Liver (tissue), 9 donors: ENCODE data around the gene IQSEC1. TPM values are rescaled to one million over a fixed set of nuclear protein-coding genes. Genes with fewer than 3 reads are reported as not detected.

ENCODE experiments used
- DNase-seq: peaks from one replicate; pipeline ENCODE4 v3.0.0-alpha.2; 2017; ENCODE audit warnings: low spot score
- H3K27ac ChIP-seq, 2 donors: one replicate each; pipeline ENCODE4 v1.7.0; 2013; ENCODE audit warnings: inconsistent platforms in 2 of 2, low read length in 2 of 2, control low read depth in 1 of 2, low read depth in 1 of 2, mild to moderate bottlenecking in 1 of 2
- H3K27me3 ChIP-seq, 4 donors: one replicate each; pipeline versions ENCODE4 v1.6.1 to v1.7.0; 2013; ENCODE audit warnings: low read length in 3 of 4, inconsistent platforms in 1 of 4, mild to moderate bottlenecking in 1 of 4, moderate library complexity in 1 of 4; ENCODE audit not compliant: control insufficient read depth in 4 of 4, insufficient read depth in 4 of 4
- H3K36me3 ChIP-seq, 4 donors: one replicate each; pipeline versions ENCODE4 v1.6.1 to v1.7.0; 2013; ENCODE audit warnings: low read length in 3 of 4, mild to moderate bottlenecking in 3 of 4, low read depth in 1 of 4, moderate library complexity in 1 of 4; ENCODE audit not compliant: control insufficient read depth in 4 of 4, insufficient read depth in 3 of 4
- H3K4me1 ChIP-seq, 4 donors: one replicate each; pipeline versions ENCODE4 v1.6.1 to v1.7.0; 2013; ENCODE audit warnings: low read length in 3 of 4, mild to moderate bottlenecking in 3 of 4, moderate library complexity in 1 of 4; ENCODE audit not compliant: control insufficient read depth in 4 of 4, insufficient read depth in 4 of 4
- H3K4me3 ChIP-seq, 3 donors: one replicate each; pipeline versions ENCODE4 v1.6.1 to v1.7.0; 2013; ENCODE audit warnings: low read length in 3 of 3, control low read depth in 1 of 3, low read depth in 1 of 3, mild to moderate bottlenecking in 1 of 3
- H3K9ac ChIP-seq, 2 donors: one replicate each; pipeline ENCODE4 v1.7.0; 2013; ENCODE audit warnings: low read length in 2 of 2, mild to moderate bottlenecking in 2 of 2, moderate library complexity in 2 of 2, control low read depth in 1 of 2, low read depth in 1 of 2
- H3K9me3 ChIP-seq, 4 donors: one replicate each; pipeline versions ENCODE4 v1.6.1 to v1.7.0; 2013; ENCODE audit warnings: low read length in 3 of 4; ENCODE audit not compliant: control insufficient read depth in 4 of 4
- ATF3 ChIP-seq: IDR thresholded peaks from 2 replicates; pipeline ENCODE4 v1.6.1; 2016; ENCODE audit warnings: antibody characterized with exemption
- EGR1 ChIP-seq, 2 donors: IDR thresholded peaks; 2 replicates each; pipeline ENCODE4 v1.6.1; 2016 to 2018; ENCODE audit warnings: antibody characterized with exemption in 2 of 2, low read depth in 2 of 2
- FOXA1 ChIP-seq: IDR thresholded peaks from 2 replicates; pipeline ENCODE4 v1.6.1; 2016; ENCODE audit warnings: antibody characterized with exemption
- FOXA2 ChIP-seq: IDR thresholded peaks from 2 replicates; pipeline ENCODE4 v1.6.1; 2016; ENCODE audit warnings: antibody characterized with exemption
- GABPA ChIP-seq, 2 donors: IDR thresholded peaks in 1 of 2; conservative IDR thresholded peaks in 1 of 2; 2 replicates each; pipeline ENCODE4 v1.6.1; 2016; ENCODE audit warnings: antibody characterized with exemption in 2 of 2, mild to moderate bottlenecking in 1 of 2, moderate library complexity in 1 of 2
- HNF4A ChIP-seq, 2 donors: conservative IDR thresholded peaks; 2 replicates each; pipeline ENCODE4 v1.6.1; 2016; ENCODE audit warnings: antibody characterized with exemption in 2 of 2, mild to moderate bottlenecking in 2 of 2
- JUND ChIP-seq, 2 donors: IDR thresholded peaks; 2 replicates each; pipeline ENCODE4 v1.6.1; 2016; ENCODE audit warnings: antibody characterized with exemption in 2 of 2
- NR2F2 ChIP-seq: IDR thresholded peaks from 2 replicates; pipeline ENCODE4 v1.6.1; 2016; ENCODE audit warnings: antibody characterized with exemption
- RAD21 ChIP-seq, 2 donors: IDR thresholded peaks; 2 replicates each; pipeline ENCODE4 v1.6.1; 2016; ENCODE audit warnings: antibody characterized with exemption in 2 of 2, mild to moderate bottlenecking in 2 of 2
- SP1 ChIP-seq: IDR thresholded peaks from 2 replicates; pipeline ENCODE4 v1.6.1; 2018; ENCODE audit warnings: antibody characterized with exemption, mild to moderate bottlenecking
- ZBTB33 ChIP-seq: IDR thresholded peaks from 2 replicates; pipeline ENCODE4 v1.6.1; 2016; ENCODE audit warnings: antibody characterized with exemption
- WGBS: extraction: QIAGEN DNeasy Blood & Tissue Kit; methylation state at CpG from one replicate; pipeline ENCODE4 v1.1.7; 2013; 5-methylcytosine and 5-hydroxymethylcytosine counted together
- polyA plus RNA-seq, 2 donors: library from polyadenylated mRNA; stranded (reverse) in 1 of 2; unstranded in 1 of 2; fragments of 200-250 nt in 1 of 2; fragments of >200 nt in 1 of 2; fragmentation: Nextera tagmentation in 1 of 2; extraction: Ambion mirVana in 1 of 2; gene quantifications; one replicate each; pipeline versions ENCODE4 v1.2.1 to v1.2.3, GENCODE V29; 2013 to 2015
- total RNA-seq, 2 donors: library from RNA; depleted of rRNA; stranded (reverse); fragments of >200 nt; gene quantifications; one replicate each; pipeline ENCODE4 v1.2.3, GENCODE V29; 2014
- TF ChIP-seq, protein P1 (sequence below): IDR thresholded peaks from 2 replicates; pipeline ENCODE4 v1.6.1; 2016; ENCODE audit warnings: antibody characterized with exemption
- TF ChIP-seq, protein P2 (sequence below): fragments of 150-350 bp; IDR thresholded peaks from 2 replicates; pipeline ENCODE4 v1.5.1; 2017; ENCODE audit warnings: improper control_type of control experiment, low read depth, low read length; ENCODE audit not compliant: missing input control
- donor health status: healthy.
- donor health status: healthy.
- donor health status: healthy.
- donor health status: healthy.
- donor health status: healthy.

The IQSEC1 gene
- total and polyA plus RNA-seq, 4 donors: 12.7 to 56.0 (median 36.2) TPM

- TF ChIP-seq ZBTB33 (no peak), GABPA (IDR thresholded peaks at IDR 0.05 in 1 of 2, conservative IDR thresholded peaks at IDR 0.05 in 1 of 2) (no peak), JUND (IDR thresholded peaks at IDR 0.05) (no peak), FOXA1 (no peak), HNF4A (conservative IDR thresholded peaks at IDR 0.05) (no peak), EGR1 (IDR thresholded peaks at IDR 0.05; ENCODE audit: low read depth in 2 of 2) (no peak)
- TF ChIP-seq, protein P1, sequence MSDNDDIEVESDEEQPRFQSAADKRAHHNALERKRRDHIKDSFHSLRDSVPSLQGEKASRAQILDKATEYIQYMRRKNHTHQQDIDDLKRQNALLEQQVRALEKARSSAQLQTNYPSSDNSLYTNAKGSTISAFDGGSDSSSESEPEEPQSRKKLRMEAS: no peak
These were observed 42.5 kb downstream of the IQSEC1 start (continued) for GRCh38 chr3:13030684-13031083.

DNA sequence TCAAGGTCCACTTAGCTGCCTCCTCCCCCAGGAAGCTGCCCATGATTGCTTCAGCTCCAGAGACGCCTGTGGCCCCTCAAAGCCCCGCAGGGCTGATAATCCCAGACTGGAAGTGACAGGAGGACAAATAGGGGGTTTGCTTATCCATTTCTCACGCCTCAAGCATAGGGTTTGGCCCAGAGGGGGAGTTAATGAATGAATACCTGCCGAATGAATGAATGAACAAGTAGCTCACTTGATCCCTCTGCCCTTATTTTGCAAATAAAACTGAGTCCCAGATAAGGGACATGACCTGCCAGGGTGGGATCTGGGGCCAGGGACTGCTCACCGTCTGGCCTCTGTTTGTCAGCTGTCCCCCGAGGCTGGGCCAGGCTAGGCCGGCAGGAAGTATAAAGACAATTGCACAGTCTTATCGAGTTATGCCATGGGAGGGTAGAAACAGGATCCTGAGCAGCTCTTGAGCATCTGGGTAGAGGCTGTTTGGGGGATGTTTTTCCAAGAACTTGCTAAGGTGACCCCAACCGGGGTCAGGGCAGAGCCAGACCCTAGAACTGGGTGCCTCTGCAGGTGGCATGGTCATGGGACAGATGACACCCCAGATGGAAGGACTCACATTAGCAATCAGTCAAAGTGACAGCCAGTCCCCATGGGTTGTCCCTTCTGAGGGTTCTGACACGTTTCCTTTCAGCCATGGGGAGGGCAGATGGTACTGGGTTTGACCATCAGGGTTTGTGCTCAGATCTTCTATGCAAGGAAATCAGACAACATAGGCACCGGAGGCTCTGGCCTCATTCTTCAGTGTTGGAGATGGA, 45.0 kb downstream of the IQSEC1 start:
- no peaks in the 10 kb centered on the region for H3K27me3 ChIP-seq
- H3K27ac ChIP-seq: no peak overlapping the region
- TF ChIP-seq ZBTB33 (no peak), EGR1 (IDR thresholded peaks at IDR 0.05; ENCODE audit: low read depth in 2 of 2) (no peak), GABPA (IDR thresholded peaks at IDR 0.05 in 1 of 2, conservative IDR thresholded peaks at IDR 0.05 in 1 of 2) (no peak), ATF3 (no peak), SP1 (no peak), FOXA1 (no peak), NR2F2 (no peak), JUND (IDR thresholded peaks at IDR 0.05) (no peak), FOXA2 (no peak), RAD21 (IDR thresholded peaks at IDR 0.05) (no peak)
- TF ChIP-seq, protein P2, sequence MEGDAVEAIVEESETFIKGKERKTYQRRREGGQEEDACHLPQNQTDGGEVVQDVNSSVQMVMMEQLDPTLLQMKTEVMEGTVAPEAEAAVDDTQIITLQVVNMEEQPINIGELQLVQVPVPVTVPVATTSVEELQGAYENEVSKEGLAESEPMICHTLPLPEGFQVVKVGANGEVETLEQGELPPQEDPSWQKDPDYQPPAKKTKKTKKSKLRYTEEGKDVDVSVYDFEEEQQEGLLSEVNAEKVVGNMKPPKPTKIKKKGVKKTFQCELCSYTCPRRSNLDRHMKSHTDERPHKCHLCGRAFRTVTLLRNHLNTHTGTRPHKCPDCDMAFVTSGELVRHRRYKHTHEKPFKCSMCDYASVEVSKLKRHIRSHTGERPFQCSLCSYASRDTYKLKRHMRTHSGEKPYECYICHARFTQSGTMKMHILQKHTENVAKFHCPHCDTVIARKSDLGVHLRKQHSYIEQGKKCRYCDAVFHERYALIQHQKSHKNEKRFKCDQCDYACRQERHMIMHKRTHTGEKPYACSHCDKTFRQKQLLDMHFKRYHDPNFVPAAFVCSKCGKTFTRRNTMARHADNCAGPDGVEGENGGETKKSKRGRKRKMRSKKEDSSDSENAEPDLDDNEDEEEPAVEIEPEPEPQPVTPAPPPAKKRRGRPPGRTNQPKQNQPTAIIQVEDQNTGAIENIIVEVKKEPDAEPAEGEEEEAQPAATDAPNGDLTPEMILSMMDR: no peak
- no peaks in the 10 kb centered on the region for H3K36me3 ChIP-seq
- no peak for DNase-seq
- H3K4me3 ChIP-seq: no peak overlapping the region
- no peaks in the 10 kb centered on the region for H3K9me3 ChIP-seq
- H3K9ac ChIP-seq: no peak overlapping the region
- H3K4me1 ChIP-seq: no peaks in the 10 kb centered on the region
- WGBS: 86% methylated on average over 11 of the region's 11 CpGs
